IMR-90 (cell line): ENCODE data around the gene DNMT3A. TPM values are rescaled to one million over a fixed set of nuclear protein-coding genes. Genes with fewer than 3 reads are reported as not detected.

ENCODE experiments used
- ATAC-seq: fragments of 200-7000 bp; cut with Tn5 transposase; 2 replicates; pipeline ENCODE4 v1.9.1; 2020; ENCODE audit warnings: low read depth, mild to moderate bottlenecking, moderate library complexity
- BruUV-seq: library from RNA; stranded (reverse); fragments of 400-500 nt; replicated peaks from 2 replicates; lab custom pipeline; 2021; lab: Mats Ljungman, UMichigan
- CTCF ChIA-PET: fragments of 300-600 bp; formaldehyde crosslinking; extraction: SDS; loops from one replicate; lab custom pipeline; 2021; ENCODE audit warnings: antibody characterized with exemption; lab: Yijun Ruan, JAX
- POLR2A ChIA-PET: fragments of 300-600 bp; sonication (Branson Sonifier 250); formaldehyde crosslinking; loops from one replicate; lab custom pipeline; 2022; ENCODE audit warnings: antibody characterized with exemption; ENCODE audit not compliant: unreplicated experiment; lab: Charles Lee
- DNase-seq: peaks from one replicate; pipeline ENCODE4 v3.0.0; 2013
- H2AFZ ChIP-seq: replicated peaks from 2 replicates; pipeline ENCODE3; 2013; ENCODE audit warnings: low read length, mild to moderate bottlenecking; ENCODE audit not compliant: poor library complexity
- H2AK5ac ChIP-seq: 2 replicates; pipeline ENCODE4 v1.6.1; 2013; ENCODE audit warnings: low read depth, low read length, inconsistent platforms
- H2AK9ac ChIP-seq: replicated peaks from 2 replicates; pipeline ENCODE3; 2013; ENCODE audit warnings: mild to moderate bottlenecking, low read depth, low read length, moderate library complexity; ENCODE audit not compliant: poor library complexity
- H2BK120ac ChIP-seq: 2 replicates; pipeline ENCODE4 v1.6.1; 2013; ENCODE audit warnings: low read depth, low read length, inconsistent platforms
- H2BK15ac ChIP-seq: 3 replicates; pipeline ENCODE4 v1.6.1; 2013; ENCODE audit warnings: low read depth, low read length, inconsistent platforms
- H2BK20ac ChIP-seq: 2 replicates; pipeline ENCODE4 v1.6.1; 2013; ENCODE audit warnings: low read depth, mild to moderate bottlenecking, inconsistent platforms, low read length, moderate library complexity
- H2BK5ac ChIP-seq: 2 replicates; pipeline ENCODE4 v1.6.1; 2013; ENCODE audit warnings: mild to moderate bottlenecking, low read depth, low read length, inconsistent platforms; ENCODE audit not compliant: poor library complexity, severe bottlenecking
- H3K14ac ChIP-seq: replicated peaks from 2 replicates; pipeline ENCODE4 v1.6.1; 2013; ENCODE audit warnings: low read depth, low read length, inconsistent platforms
- H3K18ac ChIP-seq: 2 replicates; pipeline ENCODE4 v1.6.1; 2013; ENCODE audit warnings: low read depth, low read length, control low read depth
- H3K23ac ChIP-seq: 2 replicates; pipeline ENCODE4 v1.6.1; 2013; ENCODE audit warnings: low read depth, low read length, inconsistent platforms
- H3K27ac ChIP-seq: 2 replicates; pipeline ENCODE4 v1.5.1; 2013; ENCODE audit warnings: mild to moderate bottlenecking, control low read depth, low read length; ENCODE audit not compliant: insufficient read depth
- H3K27me3 ChIP-seq: 2 replicates; pipeline ENCODE4 v1.6.1; 2013; ENCODE audit warnings: low read length; ENCODE audit not compliant: control insufficient read depth, insufficient read depth
- H3K36me3 ChIP-seq: 2 replicates; pipeline ENCODE4 v1.6.1; 2013; ENCODE audit warnings: low read length, mixed read lengths; ENCODE audit not compliant: control insufficient read depth, insufficient read depth
- H3K4ac ChIP-seq: 2 replicates; pipeline ENCODE4 v1.6.1; 2013; ENCODE audit warnings: low read depth, low read length, inconsistent platforms
- H3K4me1 ChIP-seq: 2 replicates; pipeline ENCODE4 v1.6.1; 2013; ENCODE audit warnings: low read length, mixed read lengths; ENCODE audit not compliant: control insufficient read depth, insufficient read depth
- H3K4me2 ChIP-seq: 2 replicates; pipeline ENCODE4 v1.6.1; 2013; ENCODE audit warnings: low read depth, mild to moderate bottlenecking, control low read depth, low read length, moderate library complexity
- H3K4me3 ChIP-seq: 2 replicates; pipeline ENCODE4 v1.5.1; 2013; ENCODE audit warnings: low read depth, mild to moderate bottlenecking, control low read depth, low read length, moderate library complexity; ENCODE audit not compliant: insufficient read depth
- H3K56ac ChIP-seq: 2 replicates; pipeline ENCODE4 v1.6.1; 2013; ENCODE audit warnings: low read length, inconsistent platforms; ENCODE audit not compliant: insufficient read depth; ENCODE audit errors: extremely low read depth
- H3K79me1 ChIP-seq, 2 experiments: 2 replicates each; pipeline ENCODE4 v1.6.1; 2013; ENCODE audit warnings: low read length in 2 of 2, inconsistent platforms in 1 of 2, low read depth in 1 of 2
- H3K9ac ChIP-seq: 2 replicates; pipeline ENCODE4 v1.6.1; 2013; ENCODE audit warnings: low read depth, low read length, control low read depth
- H3K9me1 ChIP-seq: 2 replicates; pipeline ENCODE4 v1.6.1; 2013; ENCODE audit warnings: low read length, inconsistent platforms; ENCODE audit not compliant: insufficient read depth
- H3K9me3 ChIP-seq: 2 replicates; pipeline ENCODE4 v1.6.1; 2013; ENCODE audit warnings: low read length; ENCODE audit not compliant: control insufficient read depth, insufficient read depth
- H4K20me1 ChIP-seq: 2 replicates; pipeline ENCODE4 v1.6.1; 2013; ENCODE audit warnings: low read length, inconsistent platforms; ENCODE audit not compliant: insufficient read depth
- H4K5ac ChIP-seq: 2 replicates; pipeline ENCODE4 v1.6.1; 2013; ENCODE audit warnings: mild to moderate bottlenecking, low read depth, low read length, control low read depth
- H4K8ac ChIP-seq, 2 experiments: 2 replicates each; pipeline ENCODE4 v1.6.1; 2013; ENCODE audit warnings: low read depth in 2 of 2, low read length in 2 of 2, control low read depth in 1 of 2, inconsistent platforms in 1 of 2
- H4K91ac ChIP-seq: 2 replicates; pipeline ENCODE4 v1.6.1; 2013; ENCODE audit warnings: low read depth, low read length, inconsistent platforms; ENCODE audit not compliant: insufficient read depth
- ELK1 ChIP-seq: fragments of 150-350 bp; IDR thresholded peaks from 2 replicates; pipeline ENCODE4 v1.6.1; 2016; ENCODE audit warnings: low read depth, mild to moderate bottlenecking, low read length, moderate library complexity, borderline replicate concordance
- MXI1 ChIP-seq: IDR thresholded peaks from 2 replicates; pipeline ENCODE4 v1.6.1; 2012; ENCODE audit warnings: low read depth, mild to moderate bottlenecking, low read length, moderate library complexity, borderline replicate concordance
- NFE2L2 ChIP-seq: fragments of 150-350 bp; IDR thresholded peaks from 2 replicates; pipeline ENCODE4 v1.6.1; 2016; ENCODE audit warnings: low read depth, mild to moderate bottlenecking, low read length
- POLR2A ChIP-seq: IDR thresholded peaks from 2 replicates; pipeline ENCODE4 v1.6.1; 2012; ENCODE audit warnings: mild to moderate bottlenecking, low read depth, low read length
- RFX5 ChIP-seq: IDR thresholded peaks from 2 replicates; pipeline ENCODE4 v1.8.0; 2012; ENCODE audit warnings: low read depth, mild to moderate bottlenecking, low read length, moderate library complexity
- WGBS, 2 experiments: methylation state at CpG; one replicate each; pipeline versions ENCODE4 v1.1.5 to v1.1.7; 2013; ENCODE audit warnings: missing lambda C conversion rate in 2 of 2; ENCODE audit not compliant: insufficient read length in 1 of 2; ENCODE audit errors: extremely low coverage in 2 of 2; 5-methylcytosine and 5-hydroxymethylcytosine counted together
- dilution Hi-C: fragments of 300-500 bp; cut with HindIII; formaldehyde crosslinking; loops from one replicate; pipeline ENCODE4 v1.14.3; 2018; ENCODE audit warnings: low sequenced_read_pairs; ENCODE audit not compliant: unreplicated experiment
- in situ Hi-C: fragments of 300-500 bp; cut with MboI; formaldehyde crosslinking; loops from 3 replicates; pipeline ENCODE4 v1.14.3; 2019; ENCODE audit warnings: low sequenced_read_pairs, inconsistent platforms, mixed read lengths
- intact Hi-C: fragments of 100-400 bp; cut with micrococcal nuclease; formaldehyde crosslinking; loops from 2 replicates; pipeline ENCODE4 v1.10.0; 2022
- polyA plus RNA-seq, 3 experiments: library from polyadenylated mRNA; depleted of rRNA; stranded (reverse); fragments of >200 nt; gene quantifications; 2 replicates each; pipeline ENCODE4 v1.2.3, GENCODE V29; 2012; ENCODE audit warnings: low replicate concordance in 1 of 3
- total RNA-seq: library from RNA; depleted of rRNA; stranded (reverse); fragments of >200 nt; gene quantifications from 2 replicates; pipeline ENCODE4 v1.2.3, GENCODE V29; 2012
- TF ChIP-seq, protein P1 (sequence below): fragments of 150-350 bp; IDR thresholded peaks from 2 replicates; pipeline ENCODE4 v1.6.1; 2017; ENCODE audit warnings: mild to moderate bottlenecking, antibody characterized with exemption, low read length, low read depth

The DNMT3A gene
- total and polyA plus RNA-seq, 2 of the 4 experiments (the other 2 are of a cell fraction): 4.4 to 9.7 TPM

DNA sequence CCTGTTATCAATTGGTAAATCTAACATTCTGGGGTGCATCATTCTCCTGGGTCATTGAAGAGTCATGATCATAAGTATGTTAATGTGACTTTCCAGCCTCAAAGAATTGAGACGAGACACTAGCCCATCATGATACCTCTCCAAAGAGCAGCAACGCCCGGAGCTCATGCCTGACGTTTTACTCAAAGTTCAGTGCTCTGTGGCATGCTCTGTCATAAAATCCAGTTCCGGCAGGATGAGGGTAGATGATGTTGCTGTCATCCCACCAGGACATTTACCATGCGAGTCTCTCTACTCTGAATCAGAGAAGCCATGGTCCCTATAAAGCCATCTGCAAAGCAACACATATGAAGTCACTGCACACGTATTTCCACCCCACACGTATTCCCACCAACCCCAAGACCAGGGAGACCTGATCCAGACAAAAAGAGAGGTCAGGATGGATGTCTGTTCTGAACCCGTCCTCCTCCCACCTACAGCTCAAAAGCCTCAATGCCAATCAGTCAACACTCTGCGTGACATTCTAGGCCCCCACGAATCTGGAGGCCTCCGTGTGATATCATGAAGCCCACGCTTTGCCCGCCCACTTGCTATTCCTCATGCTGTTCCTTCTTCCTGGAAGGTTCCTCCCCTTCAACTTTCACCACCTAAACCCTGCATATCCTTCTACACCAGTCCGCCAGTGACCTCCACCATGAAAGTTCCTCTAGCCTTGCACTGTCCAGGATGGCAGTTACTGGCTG is 85.8 kb downstream of the DNMT3A start:
- POLR2A ChIA-PET: no interaction called here

More for the DNA sequence above, 85.8 kb downstream of the DNMT3A start:
- no peak overlapping the region for H3K4me2 ChIP-seq
- H3K14ac ChIP-seq: no peak overlapping the region
- intact Hi-C loops (loop anchor here (10.0 kb wide), 1 partner anchor 309 kb away; no protein-coding TSS in a partner anchor), in situ Hi-C loops (no loop called here), dilution Hi-C loops (no loop called here)
- H2AFZ ChIP-seq: no peak overlapping the region
- peaks cover 15% of the 10 kb centered on the region for H3K4me1 ChIP-seq
- H3K18ac ChIP-seq: no peak overlapping the region
- no peak overlapping the region for H3K4me3 ChIP-seq
- H3K79me1 ChIP-seq: 0 out of 4 replicates have a peak, but pooled peaks cover 0 to 4% of the 10 kb centered on the region in 2 experiments
- H4K20me1 ChIP-seq: no peaks in the 10 kb centered on the region
- H3K9me3 ChIP-seq: no peaks in the 10 kb centered on the region
- no peak overlapping the region for H3K56ac ChIP-seq
- no peak overlapping the region for H4K5ac ChIP-seq
- no peak overlapping the region for H2AK9ac ChIP-seq
- no peak overlapping the region for H4K8ac ChIP-seq
- no peak overlapping the region for H3K4ac ChIP-seq
- H3K27me3 ChIP-seq: no peaks in the 10 kb centered on the region
- ATAC-seq (no peak), DNase-seq (no peak)
- CTCF ChIA-PET: no interaction called here
- H2AK5ac ChIP-seq: no peak overlapping the region
- H3K27ac ChIP-seq: no peak overlapping the region
- no peaks in the 10 kb centered on the region for H3K9me1 ChIP-seq
- H2BK15ac ChIP-seq: no peak overlapping the region
- no peak overlapping the region for H4K91ac ChIP-seq
- TF ChIP-seq MXI1 (no peak), RFX5 (no peak), POLR2A (no peak), NFE2L2 (no peak), ELK1 (no peak)
- TF ChIP-seq, protein P1, sequence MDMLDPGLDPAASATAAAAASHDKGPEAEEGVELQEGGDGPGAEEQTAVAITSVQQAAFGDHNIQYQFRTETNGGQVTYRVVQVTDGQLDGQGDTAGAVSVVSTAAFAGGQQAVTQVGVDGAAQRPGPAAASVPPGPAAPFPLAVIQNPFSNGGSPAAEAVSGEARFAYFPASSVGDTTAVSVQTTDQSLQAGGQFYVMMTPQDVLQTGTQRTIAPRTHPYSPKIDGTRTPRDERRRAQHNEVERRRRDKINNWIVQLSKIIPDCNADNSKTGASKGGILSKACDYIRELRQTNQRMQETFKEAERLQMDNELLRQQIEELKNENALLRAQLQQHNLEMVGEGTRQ: no peak
- peaks cover 28% of the 10 kb centered on the region for H3K36me3 ChIP-seq
- H3K23ac ChIP-seq: no peak overlapping the region
- 100% methylated on average over 2 of the region's 15 CpGs; no CpG with 5 or more reads in 1 of the 2 experiments for WGBS, 2 experiments
- no peak overlapping the region for H2BK20ac ChIP-seq
- BruUV-seq: no TSS peak
- H2BK5ac ChIP-seq: no peak overlapping the region
- H3K9ac ChIP-seq: no peak overlapping the region
- no peak overlapping the region for H2BK120ac ChIP-seq
